Measurements from ENCODE around the gene CACNA1C.

CACNA1C gene

DNA sequence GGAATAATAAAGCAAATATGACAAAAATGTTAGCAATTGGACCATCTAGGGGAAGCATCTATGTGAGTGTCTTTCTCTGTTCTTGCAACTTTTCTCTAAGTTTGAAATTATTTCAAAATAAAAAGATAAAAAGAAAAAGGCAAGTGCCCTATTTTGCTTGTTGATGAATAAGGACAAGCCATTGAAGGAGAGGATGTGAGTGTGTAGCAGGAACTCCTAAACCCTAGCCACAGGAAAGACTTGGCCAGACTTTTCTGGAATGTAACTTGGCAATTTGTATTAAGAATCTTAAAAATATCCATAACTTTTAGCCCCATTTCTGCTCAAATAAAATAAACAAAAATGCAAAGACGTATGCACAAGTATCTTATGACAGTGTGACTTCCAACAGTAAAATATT, 279.4 kb downstream of the CACNA1C start:
- no peak for DNase-seq

DNA sequence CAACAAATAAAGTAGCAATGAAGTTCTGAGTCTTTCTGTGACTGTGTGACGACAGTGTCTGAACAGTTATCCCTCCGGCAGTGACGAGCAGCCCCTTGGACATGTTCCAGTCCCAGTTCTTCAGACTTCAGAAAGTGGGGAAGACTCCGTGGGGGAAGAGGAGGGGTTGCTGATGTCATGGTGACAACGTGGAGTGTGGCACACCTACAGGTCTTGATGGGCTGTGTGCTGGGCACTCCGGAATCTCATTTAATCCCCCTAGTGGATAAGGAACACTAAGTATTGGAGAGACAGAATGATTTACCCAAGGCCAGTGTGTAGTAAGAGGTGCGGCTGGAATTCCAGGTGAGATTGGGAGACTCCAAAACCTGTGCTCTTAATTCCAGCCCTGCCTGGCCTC, 280.2 kb downstream of the CACNA1C start:
- DNase-seq = no peak

GRCh38 chr12:2333491-2334195, 280.9 kb downstream of the CACNA1C start:
- no peak for DNase-seq

DNA sequence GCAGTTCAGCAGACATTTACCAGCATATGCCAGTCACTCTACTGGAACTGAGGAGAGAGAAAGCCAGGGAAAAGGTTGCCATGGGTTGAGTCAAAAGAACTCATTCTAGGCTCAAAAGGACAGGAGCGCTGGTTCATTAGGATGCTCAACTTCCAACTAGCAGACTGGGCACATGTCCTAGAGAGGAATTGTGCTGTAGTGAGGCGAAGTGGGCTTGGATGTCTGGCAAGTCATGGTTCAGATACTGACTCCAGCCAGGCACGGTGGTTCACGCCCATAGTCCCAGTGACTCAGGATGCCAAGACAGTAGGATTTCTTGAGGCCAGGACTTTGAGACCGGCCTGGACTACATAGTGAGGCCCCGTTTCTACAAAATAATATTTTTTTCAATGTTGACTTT, 281.5 kb downstream of the CACNA1C start:
- no peak for DNase-seq

- no peak for DNase-seq
Measured at GRCh38 chr12:2334689-2335088, 281.9 kb downstream of the CACNA1C start.

DNA sequence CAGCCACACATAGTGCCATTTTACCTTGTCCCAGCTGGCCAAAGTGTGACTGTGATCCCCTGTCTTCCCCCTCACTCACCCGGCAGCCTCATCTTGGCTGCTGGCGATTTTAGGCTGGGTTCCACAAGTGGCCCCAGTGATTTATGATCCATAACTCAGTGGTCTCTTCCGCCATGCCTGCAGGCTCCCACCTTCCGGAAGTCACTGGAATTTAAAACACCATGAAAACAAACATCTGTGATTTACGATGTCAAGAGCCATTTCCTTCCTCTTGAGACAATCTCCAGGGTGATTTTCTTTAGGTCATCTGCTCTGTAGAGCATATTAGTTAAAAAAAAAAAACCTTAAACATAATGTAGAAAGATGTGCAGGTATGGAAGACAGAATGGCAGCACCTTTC, 282.3 kb downstream of the CACNA1C start:
- no peak for DNase-seq

- DNase-seq = no peak
Measured at GRCh38 chr12:2335513-2335912, 282.7 kb downstream of the CACNA1C start.

- DNase-seq = no peak
Measured at GRCh38 chr12:2335916-2336315, 283.1 kb downstream of the CACNA1C start.

- DNase-seq = no peak
Measured at GRCh38 chr12:2336409-2336829, 283.6 kb downstream of the CACNA1C start.

GRCh38 chr12:2337031-2338010, 284.5 kb downstream of the CACNA1C start:
- no peak for DNase-seq

DNA sequence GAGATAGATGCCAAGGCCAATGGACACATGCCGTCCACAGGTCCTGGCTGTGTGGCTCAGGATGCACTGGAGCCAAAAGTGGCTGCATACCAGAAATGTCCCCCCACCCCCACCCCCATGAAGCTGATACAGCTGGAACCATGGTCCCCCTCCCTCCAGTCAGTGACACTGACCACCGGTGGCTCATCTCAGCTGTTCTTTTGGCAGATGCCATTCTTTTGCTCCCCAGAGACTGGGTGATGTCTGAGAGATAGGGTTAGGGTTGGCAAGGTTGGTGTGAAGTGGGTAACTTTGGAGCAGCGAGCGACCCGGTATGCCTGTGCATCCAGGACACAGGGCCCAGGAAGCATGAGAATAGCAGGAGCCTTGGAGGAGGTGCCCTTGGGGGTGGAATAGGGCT, 285.6 kb downstream of the CACNA1C start:
- no peak for DNase-seq

- DNase-seq = no peak
Measured at GRCh38 chr12:2338991-2339431, 286.2 kb downstream of the CACNA1C start.

- no peak for DNase-seq
Measured at GRCh38 chr12:2341051-2341751, 288.4 kb downstream of the CACNA1C start.

- no peak for DNase-seq
Measured at GRCh38 chr12:2341871-2342270, 289.1 kb downstream of the CACNA1C start.

GRCh38 chr12:2343681-2344080, 290.9 kb downstream of the CACNA1C start:
- no peak for DNase-seq

DNA sequence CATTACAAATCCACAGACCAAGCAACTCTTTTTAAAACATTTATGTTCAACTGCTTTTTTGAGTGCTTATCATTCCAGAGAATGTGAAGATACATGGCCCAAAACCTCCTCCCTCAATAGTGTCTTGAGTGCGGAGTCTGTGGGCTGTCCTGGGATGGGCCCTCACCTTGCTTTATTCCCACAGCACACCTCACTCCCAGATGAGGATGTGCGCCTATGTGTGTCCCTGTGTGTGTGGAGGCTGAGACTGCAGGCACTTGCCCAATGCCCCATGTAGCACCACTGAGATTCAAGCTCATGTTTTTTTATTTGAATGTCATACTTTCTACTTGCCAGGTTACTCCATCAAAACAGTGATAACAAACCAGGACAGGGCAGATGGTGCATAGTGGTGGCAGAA, 291.7 kb downstream of the CACNA1C start:
- DNase-seq = no peak

- no peak for DNase-seq
Measured at GRCh38 chr12:2344885-2345284, 292.1 kb downstream of the CACNA1C start.

- no peak for DNase-seq
Measured at GRCh38 chr12:2345902-2346301, 293.1 kb downstream of the CACNA1C start.

- no peak for DNase-seq
Measured at GRCh38 chr12:2346416-2346815, 293.6 kb downstream of the CACNA1C start.

- no peak for DNase-seq
Measured at GRCh38 chr12:2347137-2347843, 294.5 kb downstream of the CACNA1C start.

- no peak for DNase-seq
Measured at GRCh38 chr12:2347844-2348481, 295.2 kb downstream of the CACNA1C start.

- DNase-seq = no peak
Measured at GRCh38 chr12:2348482-2348852, 295.7 kb downstream of the CACNA1C start.

Data from stimulated activated naive CD4-positive, alpha-beta T cell (primary cell).